K562 (cell line): ENCODE data around the gene EXOC6. TPM values are rescaled to one million over a fixed set of nuclear protein-coding genes. Genes with fewer than 3 reads are reported as not detected.
A peak's percentile ranks its signal among the peaks of the same experiment; 100 is the strongest.

ENCODE experiments used
- ATF7 ChIP-seq: fragments of 450-650 bp; IDR thresholded peaks from 2 replicates; pipeline ENCODE4 v1.7.1; 2014; ENCODE audit warnings: mild to moderate bottlenecking, moderate library complexity
- CHD7 ChIP-seq: fragments of 200-600 bp; sonication (generic); IDR thresholded peaks from one replicate; pipeline ENCODE4 v1.6.1; 2012; ENCODE audit warnings: mild to moderate bottlenecking, low read depth, low read length, inconsistent platforms
- COPS2 ChIP-seq: fragments of 450-650 bp; conservative IDR thresholded peaks from 2 replicates; pipeline ENCODE4 v1.6.1; 2016; ENCODE audit warnings: mild to moderate bottlenecking, moderate library complexity
- DACH1 ChIP-seq: fragments of 450-650 bp; IDR thresholded peaks from 2 replicates; pipeline ENCODE4 v1.6.1; 2018; ENCODE audit not compliant: partially characterized antibody
- JUN ChIP-seq, 2 experiments: sonication (generic) in 1 of 2; formaldehyde crosslinking in 1 of 2; IDR thresholded peaks; 2 replicates each; pipeline versions ENCODE4 v1.6.1 to v1.8.0; 2012 to 2022; ENCODE audit warnings: borderline replicate concordance in 2 of 2, mild to moderate bottlenecking in 2 of 2, improper control_type of control experiment in 1 of 2, low read depth in 1 of 2, low read length in 1 of 2, missing genetic modification reagents in 1 of 2
- KLF1 ChIP-seq: fragments of 450-650 bp; IDR thresholded peaks from 2 replicates; pipeline ENCODE4 v1.6.1; 2016; ENCODE audit warnings: missing genetic modification characterization, missing compliant biosample characterization
- MEF2D ChIP-seq: conservative IDR thresholded peaks from 2 replicates; pipeline ENCODE4 v1.6.1; 2016; ENCODE audit warnings: low read depth, missing genetic modification characterization, missing compliant biosample characterization
- NR2C1 ChIP-seq, 2 experiments: fragments of 450-650 bp; IDR thresholded peaks; 2 replicates each; pipeline ENCODE4 v1.6.1; 2017; ENCODE audit warnings: mild to moderate bottlenecking in 2 of 2, antibody characterized with exemption in 1 of 2, inconsistent platforms in 1 of 2, missing compliant biosample characterization in 1 of 2, missing genetic modification characterization in 1 of 2
- SNAPC5 ChIP-seq: fragments of 250-450 bp; sonication (Bioruptor Pico); IDR thresholded peaks from 2 replicates; pipeline ENCODE4 v1.8.0; 2021; ENCODE audit warnings: moderate library complexity, mild to moderate bottlenecking, inconsistent platforms
- SREBF2 ChIP-seq: sonication (generic); formaldehyde crosslinking; IDR thresholded peaks from 2 replicates; pipeline ENCODE4 v1.4.0; 2020; ENCODE audit warnings: mild to moderate bottlenecking, missing genetic modification reagents
- STAG1 ChIP-seq: sonication (generic); formaldehyde crosslinking; IDR thresholded peaks from 2 replicates; pipeline ENCODE4 v1.5.0; 2020; ENCODE audit warnings: missing genetic modification reagents, borderline replicate concordance
- ZFP30 ChIP-seq: fragments of 250-450 bp; sonication (Bioruptor Pico); IDR thresholded peaks from 2 replicates; pipeline ENCODE4 v1.8.0; 2022; ENCODE audit warnings: moderate library complexity, mild to moderate bottlenecking, inconsistent platforms, borderline replicate concordance
- ZNF124 ChIP-seq: sonication (generic); formaldehyde crosslinking; IDR thresholded peaks from 2 replicates; pipeline ENCODE4 v1.8.1; 2022; ENCODE audit warnings: missing genetic modification reagents
- ZNF232 ChIP-seq: sonication (generic); formaldehyde crosslinking; IDR thresholded peaks from 2 replicates; pipeline ENCODE4 v1.8.0; 2022; ENCODE audit warnings: mild to moderate bottlenecking, missing genetic modification reagents
- ZNF24 ChIP-seq: fragments of 450-650 bp; IDR thresholded peaks from 2 replicates; pipeline ENCODE4 v1.6.1; 2016
- ZNF282 ChIP-seq: sonication (generic); formaldehyde crosslinking; IDR thresholded peaks from 2 replicates; pipeline ENCODE4 v1.8.1; 2023; ENCODE audit warnings: missing genetic modification reagents
- ZNF696 ChIP-seq: fragments of 250-450 bp; sonication (Bioruptor Pico); conservative IDR thresholded peaks from 2 replicates; pipeline ENCODE4 v1.4.0; 2020; ENCODE audit warnings: mild to moderate bottlenecking, moderate library complexity
- ZNF830 ChIP-seq: fragments of 250-450 bp; sonication (Bioruptor Pico); IDR thresholded peaks from 2 replicates; pipeline ENCODE4 v1.5.0; 2021; ENCODE audit warnings: mild to moderate bottlenecking
- polyA plus RNA-seq, 8 experiments: library from polyadenylated mRNA; depleted of rRNA in 4 of 8; stranded (reverse) in 5 of 8; unstranded in 3 of 8; fragments of >200 nt; fragmentation: Nextera tagmentation in 2 of 8; fragmentation: Illumina TruSeq in 1 of 8; extraction: Ambion mirVana in 2 of 8; extraction: Trizol in 1 of 8; gene quantifications; 2 replicates each; pipeline versions ENCODE4 v1.2.1 to v1.2.3, GENCODE V29; 2011 to 2014; ENCODE audit warnings: inconsistent platforms in 1 of 8, missing spikeins in 1 of 8
- total RNA-seq, 7 experiments: library from RNA; depleted of rRNA in 6 of 7; stranded (reverse); fragments of >200 nt in 6 of 7; fragmentation: Illumina TruSeq in 2 of 7; extraction: Trizol in 2 of 7; gene quantifications; 2 replicates each; pipeline versions ENCODE4 v1.2.1 to v1.2.3, GENCODE V29; 2011 to 2021; ENCODE audit warnings: low replicate concordance in 1 of 7

EXOC6 gene
- total and polyA plus RNA-seq, 9 of the 15 experiments (the other 6 are each of a cell fraction or from before 2014, with no cell fraction given) = 13.9 to 42.8 (median 24.9) TPM

- TF ChIP-seq CHD7 (no peak), ATF7 (peak; percentile 68; the same call in 1 of the 2 replicates), ZNF696 (CRISPR knock-in tag) (no peak), ZNF830 (CRISPR knock-in tag) (peak; percentile 66; the same call in 1 of the 2 replicates), ZNF282 (CRISPR knock-in tag) (no peak), MEF2D (peak; percentile 53; the same call in 1 of the 2 replicates), KLF1 (no peak; the same call in 1 of the 2 replicates), ZNF24 (0 out of 2 replicates have a peak, but pooled peaks have one; percentile 10), ZNF124 (CRISPR knock-in tag) (no peak), JUN (IDR thresholded peaks at IDR 0.05; ENCODE audit: borderline replicate concordance, low read depth, low read length) (no peak), JUN (CRISPR knock-in tag; IDR thresholded peaks at IDR 0.05; ENCODE audit: borderline replicate concordance) (no peak), SREBF2 (no peak), COPS2 (no peak), ZNF232 (CRISPR knock-in tag) (no peak), STAG1 (CRISPR knock-in tag) (no peak), DACH1 (no peak), SNAPC5 (CRISPR knock-in tag) (no peak), NR2C1 (IDR thresholded peaks at IDR 0.05) (no peak; the same call in 1 of the 2 replicates), NR2C1 (tag; IDR thresholded peaks at IDR 0.05) (peak; percentile 55), ZFP30 (no peak)
These were observed 19.1 kb upstream of the EXOC6 start (continued) for GRCh38 chr10:92829042-92829785.
